ENCODE measurements around the gene APLN. TPM values are rescaled to one million over a fixed set of nuclear protein-coding genes. Genes with fewer than 3 reads are reported as not detected.

APLN gene
- total RNA-seq, 4 donors from 2014 or later = 0.20 to 0.22 TPM; not detected in 2

DNA sequence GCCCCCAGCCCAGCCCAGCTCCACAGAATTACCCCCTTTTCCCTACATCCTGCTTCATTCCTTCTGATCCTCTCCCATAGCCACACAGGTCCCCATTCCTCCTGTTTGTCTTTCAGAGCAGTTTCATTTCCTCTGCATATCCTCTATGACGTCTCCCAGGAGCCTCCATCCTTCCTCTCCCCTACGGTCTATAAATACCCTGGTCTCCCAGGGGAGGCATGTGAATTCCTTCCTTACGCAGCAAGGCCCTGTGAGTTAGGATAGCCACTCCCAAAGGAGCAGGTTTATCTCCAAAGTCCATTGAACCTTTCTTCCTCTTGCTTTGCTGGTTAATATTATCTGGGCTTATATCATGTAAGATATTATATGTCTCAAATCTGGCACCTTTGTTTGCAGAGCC lies 8.4 kb upstream of the APLN start:
- TF ChIP-seq, protein P1, sequence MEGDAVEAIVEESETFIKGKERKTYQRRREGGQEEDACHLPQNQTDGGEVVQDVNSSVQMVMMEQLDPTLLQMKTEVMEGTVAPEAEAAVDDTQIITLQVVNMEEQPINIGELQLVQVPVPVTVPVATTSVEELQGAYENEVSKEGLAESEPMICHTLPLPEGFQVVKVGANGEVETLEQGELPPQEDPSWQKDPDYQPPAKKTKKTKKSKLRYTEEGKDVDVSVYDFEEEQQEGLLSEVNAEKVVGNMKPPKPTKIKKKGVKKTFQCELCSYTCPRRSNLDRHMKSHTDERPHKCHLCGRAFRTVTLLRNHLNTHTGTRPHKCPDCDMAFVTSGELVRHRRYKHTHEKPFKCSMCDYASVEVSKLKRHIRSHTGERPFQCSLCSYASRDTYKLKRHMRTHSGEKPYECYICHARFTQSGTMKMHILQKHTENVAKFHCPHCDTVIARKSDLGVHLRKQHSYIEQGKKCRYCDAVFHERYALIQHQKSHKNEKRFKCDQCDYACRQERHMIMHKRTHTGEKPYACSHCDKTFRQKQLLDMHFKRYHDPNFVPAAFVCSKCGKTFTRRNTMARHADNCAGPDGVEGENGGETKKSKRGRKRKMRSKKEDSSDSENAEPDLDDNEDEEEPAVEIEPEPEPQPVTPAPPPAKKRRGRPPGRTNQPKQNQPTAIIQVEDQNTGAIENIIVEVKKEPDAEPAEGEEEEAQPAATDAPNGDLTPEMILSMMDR (IDR thresholded peaks at IDR 0.05) = no peak
- no peak for TF ChIP-seq POLR2A (IDR thresholded peaks at IDR 0.05)
- no peak overlapping the region for H3K4me3 ChIP-seq (replicated peaks in 1 of 3)
- no peaks in the 10 kb centered on the region for H3K9me3 ChIP-seq
- no peaks in the 10 kb centered on the region for H3K27me3 ChIP-seq
- H3K36me3 ChIP-seq = no peaks in the 10 kb centered on the region
- intact Hi-C loops (cut with DNase I) = no loop called here
- 55 to 62% methylated on average over 3 of the region's 3 CpGs for WGBS, 2 donors
- no peaks in the 10 kb centered on the region for H3K4me1 ChIP-seq
- no peak for DNase-seq
- no peak overlapping the region for H3K27ac ChIP-seq

DNA sequence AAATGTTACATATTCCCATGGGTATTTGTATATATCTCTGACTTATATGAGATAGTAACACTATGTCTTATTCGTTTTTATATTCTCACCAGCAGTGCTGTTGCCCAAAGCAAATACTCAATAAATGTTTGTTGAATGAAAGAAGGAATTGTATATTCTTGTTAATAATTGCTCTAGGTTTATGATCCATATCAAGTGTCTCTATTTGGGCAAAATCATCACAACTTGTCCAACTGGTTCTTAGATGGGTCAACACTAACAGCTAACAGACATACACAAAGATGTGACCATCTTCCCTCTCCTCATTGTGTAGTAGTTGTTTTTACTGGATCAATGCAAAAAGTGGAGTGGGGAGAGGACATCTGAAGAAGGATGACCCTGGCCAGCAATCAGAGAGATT lies 6.6 kb upstream of the APLN start:
- Histone ChIP-seq H3K27ac (no peak overlapping the region), H3K9me3 (no peaks in the 10 kb centered on the region), H3K4me1 (no peaks in the 10 kb centered on the region), H3K36me3 (no peaks in the 10 kb centered on the region), H3K27me3 (no peaks in the 10 kb centered on the region), H3K4me3 (replicated peaks in 1 of 3) (no peak overlapping the region)
- intact Hi-C loops (cut with DNase I) = no loop called here
- TF ChIP-seq POLR2A (IDR thresholded peaks at IDR 0.05) = no peak
- TF ChIP-seq, protein P1 (IDR thresholded peaks at IDR 0.05) = no peak
- WGBS, 2 donors = 96 to 100% methylated on average over 1 of the region's 1 CpG
- no peak for DNase-seq

DNA sequence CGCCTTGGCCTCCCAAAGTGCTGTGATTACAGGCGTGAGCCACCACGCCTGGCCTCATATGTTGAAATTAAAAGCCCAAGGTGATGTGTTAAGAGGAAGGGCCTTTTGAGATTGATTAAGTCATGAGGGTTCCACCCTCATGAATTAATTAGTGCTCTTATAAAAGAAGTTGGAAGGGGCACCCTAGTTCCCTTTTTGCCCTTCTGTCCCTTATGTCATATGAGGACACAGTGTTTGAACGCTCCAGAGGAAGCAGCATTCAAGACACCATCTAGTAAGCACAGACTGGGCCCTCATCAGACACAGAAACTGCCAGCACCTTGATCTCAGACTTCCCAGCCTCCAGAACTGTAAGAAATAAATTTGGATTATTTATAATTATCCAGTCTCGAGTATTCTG lies 5.1 kb upstream of the APLN start:
- H3K27ac ChIP-seq = no peak overlapping the region
- no peaks in the 10 kb centered on the region for H3K27me3 ChIP-seq
- 91 to 97% methylated on average over 4 to 5 of the region's 5 CpGs for WGBS, 2 donors
- intact Hi-C loops (cut with DNase I) = no loop called here
- no peaks in the 10 kb centered on the region for H3K36me3 ChIP-seq
- no peak for TF ChIP-seq POLR2A (IDR thresholded peaks at IDR 0.05)
- TF ChIP-seq, protein P1 (IDR thresholded peaks at IDR 0.05) = no peak
- no peak overlapping the region for H3K4me3 ChIP-seq (replicated peaks in 1 of 3)
- DNase-seq = no peak
- no peaks in the 10 kb centered on the region for H3K9me3 ChIP-seq
- H3K4me1 ChIP-seq = no peaks in the 10 kb centered on the region

DNA sequence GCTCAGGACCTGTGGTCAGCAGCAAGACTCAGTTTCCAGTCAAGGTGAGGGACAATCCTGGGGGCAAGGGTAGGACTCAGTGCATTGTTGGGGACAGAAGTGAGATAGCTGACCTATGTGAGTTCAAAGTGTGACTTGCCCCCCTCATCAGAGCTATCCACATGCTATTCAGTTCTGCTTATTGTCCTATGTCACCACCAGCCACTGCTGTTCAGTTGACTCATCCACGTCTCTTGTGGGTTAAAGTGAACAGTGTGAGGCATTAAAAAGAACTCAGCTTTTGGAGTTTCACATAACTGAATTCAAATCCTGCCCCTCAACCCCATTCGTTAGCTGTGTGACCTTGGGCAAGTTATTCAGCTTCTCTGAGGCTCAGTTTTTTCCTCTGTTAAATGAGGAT lies 4.4 kb upstream of the APLN start:
- Histone ChIP-seq H3K4me3 (replicated peaks in 1 of 3) (no peak overlapping the region), H3K9me3 (no peaks in the 10 kb centered on the region), H3K27ac (no peak overlapping the region), H3K36me3 (no peaks in the 10 kb centered on the region), H3K4me1 (peaks cover 0 to 1% of the 10 kb centered on the region in 2 donors), H3K27me3 (no peaks in the 10 kb centered on the region)
- 93 to 100% methylated on average over 2 of the region's 2 CpGs for WGBS, 2 donors
- TF ChIP-seq, protein P1 (IDR thresholded peaks at IDR 0.05) = no peak
- no peak for TF ChIP-seq POLR2A (IDR thresholded peaks at IDR 0.05)
- DNase-seq = no peak
- intact Hi-C loops (cut with DNase I) = no loop called here

DNA sequence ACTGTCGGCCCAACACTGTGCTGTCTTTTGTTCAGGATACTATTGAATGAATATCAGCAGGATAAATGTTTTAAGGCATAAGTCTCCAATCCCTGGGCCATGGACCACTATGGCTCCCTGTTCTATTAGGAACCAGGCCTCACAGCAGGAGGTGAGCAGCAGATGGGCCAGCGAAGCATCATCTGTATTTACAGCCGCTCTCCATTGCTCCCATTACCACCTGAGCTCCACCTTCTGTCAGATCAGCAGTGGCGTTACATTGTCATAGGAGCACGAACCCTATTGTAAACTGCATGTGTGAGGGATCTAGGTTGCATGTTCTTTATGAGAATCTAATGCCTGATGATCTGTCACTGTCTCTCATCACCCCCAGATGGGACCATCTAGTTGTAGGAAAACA lies 3.7 kb upstream of the APLN start:
- WGBS, 2 donors = 90 to 98% methylated on average over 2 to 5 of the region's 5 CpGs
- Histone ChIP-seq H3K36me3 (no peaks in the 10 kb centered on the region), H3K4me1 (peaks cover 0 to 5% of the 10 kb centered on the region in 2 donors), H3K27me3 (no peaks in the 10 kb centered on the region), H3K9me3 (no peaks in the 10 kb centered on the region), H3K27ac (no peak overlapping the region), H3K4me3 (replicated peaks in 1 of 3) (no peak overlapping the region)
- DNase-seq = no peak
- TF ChIP-seq, protein P1 (IDR thresholded peaks at IDR 0.05) = no peak
- no peak for TF ChIP-seq POLR2A (IDR thresholded peaks at IDR 0.05)
- intact Hi-C loops (cut with DNase I) = no loop called here

Data from thyroid gland (tissue), 4 donors.